ENCODE measurements around the gene PFKL.
"Not testable (repeated sequence)": the region's sequence is repeated elsewhere in the genome, so short reads cannot be mapped to it uniquely, and the experiment has no call there.

- TF ChIP-seq CTCF, POLR2A (IDR thresholded peaks at IDR 0.05): not testable (repeated sequence)
Measured at GRCh38 chr21:44361903-44362302, 62.0 kb downstream of the PFKL start.

All from lower leg skin (tissue), 3 donors.